Kidney (tissue), 14 donors: ENCODE results near the gene LPIN1. TPM values are rescaled to one million over a fixed set of nuclear protein-coding genes. Genes with fewer than 3 reads are reported as not detected.

ENCODE experiments used
- DNase-seq, 5 donors: peaks; one replicate each; pipeline ENCODE4 v3.0.0-alpha.2; 2013 to 2020
- FAIRE-seq: peaks from 2 replicates; lab custom pipeline; 2012; peaks lifted over from hg19 to GRCh38; lab: Jason Lieb, UNC
- H3K27ac ChIP-seq, 2 donors: one replicate each; pipeline ENCODE4 v1.7.0; 2013; ENCODE audit warnings: low read depth in 2 of 2, low read length in 2 of 2, inconsistent platforms in 1 of 2
- H3K27me3 ChIP-seq: one replicate; pipeline ENCODE4 v1.7.1; 2013; ENCODE audit warnings: low read length, inconsistent platforms; ENCODE audit not compliant: control insufficient read depth, insufficient read depth
- H3K36me3 ChIP-seq, 3 donors: one replicate each; pipeline versions ENCODE4 v1.7.0 to v1.7.1; 2013; ENCODE audit warnings: low read length in 3 of 3, control low read depth in 1 of 3, inconsistent platforms in 1 of 3; ENCODE audit not compliant: insufficient read depth in 3 of 3, control insufficient read depth in 2 of 3
- H3K4me1 ChIP-seq, 3 donors: one replicate each; pipeline versions ENCODE4 v1.7.0 to v1.7.1; 2013; ENCODE audit warnings: low read length in 3 of 3, inconsistent platforms in 1 of 3, low read depth in 1 of 3; ENCODE audit not compliant: control insufficient read depth in 2 of 3, insufficient read depth in 2 of 3
- H3K4me3 ChIP-seq, 3 donors: one replicate each; pipeline versions ENCODE4 v1.7.0 to v1.8.1; 2013; ENCODE audit warnings: low read length in 3 of 3, control low read depth in 1 of 3, inconsistent platforms in 1 of 3
- H3K9ac ChIP-seq, 3 donors: one replicate each; pipeline versions ENCODE4 v1.7.0 to v1.7.1; 2013; ENCODE audit warnings: low read length in 3 of 3, control low read depth in 1 of 3, inconsistent platforms in 1 of 3
- H3K9me3 ChIP-seq, 3 donors: one replicate each; pipeline versions ENCODE4 v1.7.0 to v1.7.1; 2013; ENCODE audit warnings: low read length in 3 of 3, control low read depth in 1 of 3, inconsistent platforms in 1 of 3; ENCODE audit not compliant: control insufficient read depth in 2 of 3, insufficient read depth in 1 of 3
- intact Hi-C: fragments of 100-400 bp; cut with DNase I; formaldehyde crosslinking; loops from one replicate; pipeline ENCODE4 v1.11.1; 2022
- polyA plus RNA-seq: library from polyadenylated mRNA; stranded (reverse); fragments of 350-450 nt; fragmentation: Illumina TruSeq; extraction: RNeasy Lipid Tissue Mini Kit (QIAGEN cat#74804); gene quantifications from one replicate; pipeline ENCODE4 v1.2.3, GENCODE V29; 2014; ENCODE audit warnings: low read depth, low replicate concordance; ENCODE audit not compliant: insufficient read depth
- total RNA-seq: library from RNA; stranded (reverse); fragmentation: NEBNext Ultra II Directional; extraction: Animal tissue kit (Norgen Biotek cat#: 25700); gene quantifications from one replicate; pipeline ENCODE4 v1.2.1, GENCODE V29; 2021
- TF ChIP-seq, protein P1 (sequence below): IDR thresholded peaks from 3 replicates; pipeline ENCODE4 v1.5.1; 2012; ENCODE audit warnings: mild to moderate bottlenecking, moderate library complexity, borderline replicate concordance; ENCODE audit not compliant: insufficient read depth; ENCODE audit errors: extremely low read depth
- donor health status: control.
- donor health status: control.
- donor health status: control.
- donor health status: control.
- donor health status: control.
- donor health status: DM: yes; HTN: yes; CAD: no.
- donor health status: Normal renal cell carcinoma (clear cell type).

The LPIN1 gene
- total and polyA plus RNA-seq, 2 donors from 2014 or later = 11.8 to 36.8 TPM

DNA sequence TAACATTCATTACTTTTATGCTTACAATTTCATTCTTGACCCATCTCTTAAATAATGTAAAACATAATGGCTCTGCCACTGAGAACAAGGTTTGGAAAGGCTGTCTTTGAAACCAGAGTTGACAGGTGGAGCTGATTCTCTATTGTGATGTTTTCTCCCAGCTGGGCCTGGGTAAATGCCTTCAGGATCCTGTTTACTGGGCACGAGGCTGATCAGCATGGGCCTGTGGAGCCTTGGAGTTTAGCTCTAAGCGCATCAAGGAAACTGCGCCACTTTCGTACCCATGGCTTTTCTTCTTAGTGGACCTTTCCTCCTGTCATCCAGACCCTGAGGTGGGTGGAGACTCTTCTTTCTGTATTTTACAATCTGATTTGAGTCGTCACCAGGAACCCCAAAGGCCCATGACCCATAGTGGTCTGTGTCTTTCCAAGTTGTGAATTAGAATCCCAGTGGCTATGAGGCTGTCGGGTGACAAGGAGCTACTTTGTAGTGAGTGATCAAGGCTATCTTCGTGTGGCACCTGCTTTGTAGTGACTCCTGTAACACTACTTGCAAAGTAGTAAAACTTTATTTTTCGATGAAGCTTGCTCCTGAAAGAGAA, 123.1 kb downstream of the LPIN1 start:
- TF ChIP-seq, protein P1, sequence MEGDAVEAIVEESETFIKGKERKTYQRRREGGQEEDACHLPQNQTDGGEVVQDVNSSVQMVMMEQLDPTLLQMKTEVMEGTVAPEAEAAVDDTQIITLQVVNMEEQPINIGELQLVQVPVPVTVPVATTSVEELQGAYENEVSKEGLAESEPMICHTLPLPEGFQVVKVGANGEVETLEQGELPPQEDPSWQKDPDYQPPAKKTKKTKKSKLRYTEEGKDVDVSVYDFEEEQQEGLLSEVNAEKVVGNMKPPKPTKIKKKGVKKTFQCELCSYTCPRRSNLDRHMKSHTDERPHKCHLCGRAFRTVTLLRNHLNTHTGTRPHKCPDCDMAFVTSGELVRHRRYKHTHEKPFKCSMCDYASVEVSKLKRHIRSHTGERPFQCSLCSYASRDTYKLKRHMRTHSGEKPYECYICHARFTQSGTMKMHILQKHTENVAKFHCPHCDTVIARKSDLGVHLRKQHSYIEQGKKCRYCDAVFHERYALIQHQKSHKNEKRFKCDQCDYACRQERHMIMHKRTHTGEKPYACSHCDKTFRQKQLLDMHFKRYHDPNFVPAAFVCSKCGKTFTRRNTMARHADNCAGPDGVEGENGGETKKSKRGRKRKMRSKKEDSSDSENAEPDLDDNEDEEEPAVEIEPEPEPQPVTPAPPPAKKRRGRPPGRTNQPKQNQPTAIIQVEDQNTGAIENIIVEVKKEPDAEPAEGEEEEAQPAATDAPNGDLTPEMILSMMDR = no peak
- FAIRE-seq (no peak), DNase-seq (no peak)
- H3K4me1 ChIP-seq = no peaks in the 10 kb centered on the region
- H3K4me3 ChIP-seq = no peak overlapping the region
- no peak overlapping the region for H3K27ac ChIP-seq
- intact Hi-C loops = no loop called here
- no peak overlapping the region for H3K9ac ChIP-seq
- no peaks in the 10 kb centered on the region for H3K36me3 ChIP-seq
- no peaks in the 10 kb centered on the region for H3K9me3 ChIP-seq
- no peaks in the 10 kb centered on the region for H3K27me3 ChIP-seq

DNA sequence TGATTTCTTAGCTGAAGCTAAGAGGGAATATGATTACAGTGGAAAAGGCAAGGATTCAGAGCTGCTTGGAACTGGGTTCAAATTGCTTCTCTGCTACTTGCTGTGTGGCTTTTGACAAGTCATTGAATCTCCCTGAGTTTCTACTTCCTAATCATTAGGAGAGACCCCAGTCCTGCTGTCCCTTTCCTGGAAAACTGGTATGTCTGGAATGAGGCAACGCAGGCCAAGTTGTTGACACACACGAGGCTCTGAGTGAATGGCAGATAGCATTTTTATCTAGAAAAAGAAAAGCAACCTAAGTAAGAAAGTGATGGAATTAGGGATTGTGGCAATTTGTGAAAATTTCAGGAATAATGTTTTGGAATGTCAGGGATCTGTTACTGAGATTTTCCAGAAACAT, 123.6 kb downstream of the LPIN1 start:
- Histone ChIP-seq H3K27me3 (no peaks in the 10 kb centered on the region), H3K9me3 (no peaks in the 10 kb centered on the region), H3K27ac (no peak overlapping the region), H3K9ac (no peak overlapping the region), H3K36me3 (no peaks in the 10 kb centered on the region), H3K4me3 (no peak overlapping the region), H3K4me1 (no peaks in the 10 kb centered on the region)
- no peak for DNase-seq
- FAIRE-seq = no peak
- TF ChIP-seq, protein P1 = no peak
- intact Hi-C loops = no loop called here

DNA sequence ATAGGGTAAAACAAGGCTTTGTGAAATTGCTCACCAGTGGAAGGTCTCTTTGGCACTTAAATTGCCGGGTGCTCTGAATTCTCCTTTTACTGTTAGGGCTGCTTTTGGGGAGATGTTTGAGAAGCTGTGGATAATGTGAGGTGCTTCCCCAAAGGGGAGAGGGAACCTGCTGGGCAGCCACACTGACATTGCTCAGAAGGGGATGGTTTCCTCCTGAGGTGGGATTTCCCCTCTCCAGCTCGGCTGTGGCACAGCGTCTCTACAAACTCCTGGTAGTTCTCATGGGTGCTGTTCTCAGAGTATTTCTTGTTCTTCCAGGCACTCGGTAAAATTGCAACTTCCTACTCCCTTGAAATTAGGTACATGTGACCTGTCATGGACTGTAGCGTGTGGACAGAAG, 124.2 kb downstream of the LPIN1 start:
- Histone ChIP-seq H3K27ac (no peak overlapping the region), H3K27me3 (no peaks in the 10 kb centered on the region), H3K4me3 (no peak overlapping the region), H3K9ac (no peak overlapping the region), H3K36me3 (no peaks in the 10 kb centered on the region), H3K4me1 (no peaks in the 10 kb centered on the region), H3K9me3 (no peaks in the 10 kb centered on the region)
- intact Hi-C loops = no loop called here
- no peak for FAIRE-seq
- TF ChIP-seq, protein P1 = no peak
- DNase-seq = no peak

DNA sequence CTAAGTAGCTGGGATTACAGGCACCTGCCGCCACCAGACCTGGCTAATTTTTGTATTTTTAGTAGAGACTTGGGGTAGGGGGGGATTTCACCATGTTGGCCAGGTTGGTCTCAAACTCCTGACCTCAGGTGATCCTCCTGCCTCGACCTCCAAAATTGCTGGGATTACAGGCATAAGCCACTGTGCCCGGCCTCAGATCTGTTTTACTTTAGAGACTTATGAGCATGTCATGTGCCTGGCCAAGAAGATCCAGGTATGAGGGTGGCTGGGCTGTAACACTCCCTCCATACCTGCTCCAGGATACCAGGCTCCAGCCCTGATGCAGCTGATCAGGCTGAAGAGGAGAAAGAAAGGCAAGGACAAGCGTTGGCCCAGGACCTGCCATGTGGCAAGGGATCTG, 125.0 kb downstream of the LPIN1 start:
- no peaks in the 10 kb centered on the region for H3K36me3 ChIP-seq
- no peaks in the 10 kb centered on the region for H3K4me1 ChIP-seq
- TF ChIP-seq, protein P1 = no peak
- no peaks in the 10 kb centered on the region for H3K9me3 ChIP-seq
- DNase-seq = no peak
- intact Hi-C loops = no loop called here
- no peak overlapping the region for H3K4me3 ChIP-seq
- H3K9ac ChIP-seq = no peak overlapping the region
- FAIRE-seq = no peak
- H3K27me3 ChIP-seq = no peaks in the 10 kb centered on the region
- no peak overlapping the region for H3K27ac ChIP-seq
